ENCODE data around the gene FAM187B. TPM values are rescaled to one million over a fixed set of nuclear protein-coding genes. Genes with fewer than 3 reads are reported as not detected.

Gene FAM187B
- total RNA-seq, 1 experiment from 2014 or later = not detected

DNA sequence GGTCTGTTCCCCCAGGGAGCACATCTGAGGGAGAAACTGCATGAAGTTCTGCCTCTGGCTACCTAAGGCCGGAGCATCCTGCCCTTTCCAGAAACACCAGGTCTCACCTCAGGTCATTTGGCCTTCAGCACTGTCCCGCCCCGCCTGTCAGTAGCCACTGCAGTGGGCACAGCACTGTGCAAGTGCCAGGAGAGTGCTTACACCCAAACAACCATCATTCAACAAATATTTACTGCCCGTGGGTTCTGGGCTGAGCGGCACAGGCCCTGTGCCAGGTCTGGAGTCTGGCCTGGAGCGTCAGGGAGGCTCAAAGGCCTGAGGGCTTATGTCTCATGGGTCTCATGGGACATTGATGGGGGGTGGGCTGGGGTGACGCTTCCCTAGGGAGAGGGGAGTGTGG, 43.0 kb upstream of the FAM187B start:
- intact Hi-C loops (cut with micrococcal nuclease; ENCODE audit: unreplicated experiment) = no loop called here

DNA sequence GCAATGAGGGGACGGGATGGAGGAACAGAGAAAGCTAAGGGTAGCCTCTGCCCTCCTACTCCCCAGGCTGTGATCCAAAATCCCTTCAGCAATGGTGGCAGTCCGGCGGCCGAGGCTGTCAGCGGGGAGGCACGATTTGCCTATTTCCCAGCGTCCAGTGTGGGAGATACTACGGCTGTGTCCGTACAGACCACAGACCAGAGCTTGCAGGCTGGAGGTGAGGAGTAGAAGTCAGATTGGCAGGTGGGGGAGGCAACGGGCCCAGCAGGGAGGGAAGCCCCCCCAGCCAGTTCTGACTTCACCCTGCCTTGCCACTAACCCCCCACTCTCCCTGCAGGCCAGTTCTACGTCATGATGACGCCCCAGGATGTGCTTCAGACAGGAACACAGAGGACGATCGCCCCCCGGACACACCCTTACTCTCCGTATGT, 41.9 kb upstream of the FAM187B start:
- TF ChIP-seq EZH2 (IDR thresholded peaks at IDR 0.05; ENCODE audit: low read depth) = no peak
- TF ChIP-seq, protein P1, sequence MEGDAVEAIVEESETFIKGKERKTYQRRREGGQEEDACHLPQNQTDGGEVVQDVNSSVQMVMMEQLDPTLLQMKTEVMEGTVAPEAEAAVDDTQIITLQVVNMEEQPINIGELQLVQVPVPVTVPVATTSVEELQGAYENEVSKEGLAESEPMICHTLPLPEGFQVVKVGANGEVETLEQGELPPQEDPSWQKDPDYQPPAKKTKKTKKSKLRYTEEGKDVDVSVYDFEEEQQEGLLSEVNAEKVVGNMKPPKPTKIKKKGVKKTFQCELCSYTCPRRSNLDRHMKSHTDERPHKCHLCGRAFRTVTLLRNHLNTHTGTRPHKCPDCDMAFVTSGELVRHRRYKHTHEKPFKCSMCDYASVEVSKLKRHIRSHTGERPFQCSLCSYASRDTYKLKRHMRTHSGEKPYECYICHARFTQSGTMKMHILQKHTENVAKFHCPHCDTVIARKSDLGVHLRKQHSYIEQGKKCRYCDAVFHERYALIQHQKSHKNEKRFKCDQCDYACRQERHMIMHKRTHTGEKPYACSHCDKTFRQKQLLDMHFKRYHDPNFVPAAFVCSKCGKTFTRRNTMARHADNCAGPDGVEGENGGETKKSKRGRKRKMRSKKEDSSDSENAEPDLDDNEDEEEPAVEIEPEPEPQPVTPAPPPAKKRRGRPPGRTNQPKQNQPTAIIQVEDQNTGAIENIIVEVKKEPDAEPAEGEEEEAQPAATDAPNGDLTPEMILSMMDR (conservative IDR thresholded peaks at IDR 0.05) = no peak
- intact Hi-C loops (cut with micrococcal nuclease; ENCODE audit: unreplicated experiment) = no loop called here
- ChIA-PET CTCF (interaction anchor here (0.5 kb wide), 1 partner anchor 172 kb away, joined by 10 read pairs; no protein-coding TSS in a partner anchor), POLR2A (ENCODE audit: unreplicated experiment) (no interaction called here)
- H3K9me3 ChIP-seq (ENCODE audit: insufficient read depth, low read depth) = no peaks in the 10 kb centered on the region
- H3F3A ChIP-seq (ENCODE audit: insufficient read depth, low read depth) = peaks cover 9% of the 10 kb centered on the region; the same call in 1 of the 2 replicates
- H3K79me2 ChIP-seq (ENCODE audit: low read depth) = peaks cover 21% of the 10 kb centered on the region
- no peak overlapping the region for H2AFZ ChIP-seq
- peaks cover 5% of the 10 kb centered on the region; the same call in 1 of the 2 replicates for H4K20me1 ChIP-seq (ENCODE audit: insufficient read depth)
- H3K36me3 ChIP-seq (ENCODE audit: low read depth) = peaks cover 14% of the 10 kb centered on the region
- H3K9me2 ChIP-seq (ENCODE audit: insufficient read depth) = no peaks in the 10 kb centered on the region
- peaks cover 14% of the 10 kb centered on the region; the same call in 1 of the 2 replicates for H3K4me1 ChIP-seq (replicated peaks; ENCODE audit: insufficient read depth)
- BruUV-seq (replicated peaks) = TSS peak; percentile 17
- peak overlapping the region; percentile 75 for H3K4me2 ChIP-seq
- no peak overlapping the region for H3K27ac ChIP-seq
- no peaks in the 10 kb centered on the region for H3K27me3 ChIP-seq (ENCODE audit: insufficient read depth, low read depth)
- no peak overlapping the region; the same call in 1 of the 2 replicates for H3K4me3 ChIP-seq
- no peak for DNase-seq

More for the DNA sequence above, 43.0 kb upstream of the FAM187B start:
- H3K4me1 ChIP-seq (replicated peaks; ENCODE audit: insufficient read depth) = peaks cover 11% of the 10 kb centered on the region; the same call in 1 of the 2 replicates
- H3K27ac ChIP-seq = no peak overlapping the region
- BruUV-seq (replicated peaks) = no TSS peak
- H3K9me2 ChIP-seq (ENCODE audit: insufficient read depth) = no peaks in the 10 kb centered on the region
- no peak overlapping the region for H3K4me3 ChIP-seq
- H2AFZ ChIP-seq = no peak overlapping the region
- H3K79me2 ChIP-seq (ENCODE audit: low read depth) = peaks cover 20% of the 10 kb centered on the region
- no peak for TF ChIP-seq EZH2 (IDR thresholded peaks at IDR 0.05; ENCODE audit: low read depth)
- TF ChIP-seq, protein P1 (conservative IDR thresholded peaks at IDR 0.05) = no peak
- H3F3A ChIP-seq (ENCODE audit: insufficient read depth, low read depth) = no peaks in the 10 kb centered on the region; the same call in 1 of the 2 replicates
- H3K4me2 ChIP-seq = no peak overlapping the region
- POLR2A ChIA-PET (ENCODE audit: unreplicated experiment) = interaction anchor here (0.7 kb wide), 1 partner anchor 17 kb away, joined by 4 read pairs; no protein-coding TSS in a partner anchor
- H3K27me3 ChIP-seq (ENCODE audit: insufficient read depth, low read depth) = no peaks in the 10 kb centered on the region
- peaks cover 17% of the 10 kb centered on the region for H3K36me3 ChIP-seq (ENCODE audit: low read depth)
- no peaks in the 10 kb centered on the region for H3K9me3 ChIP-seq (ENCODE audit: insufficient read depth, low read depth)
- CTCF ChIA-PET = no interaction called here
- DNase-seq = no peak
- H4K20me1 ChIP-seq (ENCODE audit: insufficient read depth) = no peaks in the 10 kb centered on the region; the same call in 1 of the 2 replicates

DNA sequence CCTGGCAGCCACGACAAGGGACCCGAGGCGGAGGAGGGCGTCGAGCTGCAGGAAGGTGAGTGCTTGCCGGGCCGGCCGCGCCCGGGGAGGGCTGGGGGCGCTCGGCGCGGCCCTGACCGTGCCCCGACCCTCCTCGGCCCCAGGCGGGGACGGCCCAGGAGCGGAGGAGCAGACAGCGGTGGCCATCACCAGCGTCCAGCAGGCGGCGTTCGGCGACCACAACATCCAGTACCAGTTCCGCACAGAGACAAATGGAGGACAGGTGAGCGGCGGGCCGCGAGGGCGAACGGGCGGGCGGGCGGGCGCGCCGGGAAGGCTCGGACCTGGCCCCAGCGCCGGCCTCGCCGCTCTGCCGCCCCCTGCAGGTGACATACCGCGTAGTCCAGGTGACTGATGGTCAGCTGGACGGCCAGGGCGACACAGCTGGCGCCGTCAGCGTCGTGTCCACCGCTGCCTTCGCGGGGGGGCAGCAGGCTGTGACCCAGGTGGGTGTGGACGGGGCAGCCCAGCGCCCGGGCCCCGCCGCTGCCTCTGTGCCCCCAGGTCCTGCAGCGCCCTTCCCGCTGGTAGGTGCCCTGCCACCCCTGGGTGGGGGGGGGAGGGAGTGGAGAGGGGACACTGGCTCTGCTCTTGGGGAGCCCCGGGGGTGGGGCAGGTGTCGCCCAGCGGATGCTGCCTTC, 41.0 kb upstream of the FAM187B start:
- CTCF ChIA-PET = interaction anchor here (0.5 to 0.7 kb wide), 3 partner anchors 9 to 743 kb away, joined by 3 read pairs; no protein-coding TSS in a partner anchor
- intact Hi-C loops (cut with micrococcal nuclease; ENCODE audit: unreplicated experiment) = loop anchor here (1.0 to 5.0 kb wide), 7 partner anchors 21 to 447 kb away; partner anchors contain the start of genes FXYD7 and LSR
- H3K27ac ChIP-seq = peak overlapping the region; percentile 47; the same call in 1 of the 2 replicates

More for the DNA sequence above, 41.0 kb upstream of the FAM187B start:
- H3K36me3 ChIP-seq (ENCODE audit: low read depth) = peaks cover 13% of the 10 kb centered on the region
- peaks cover 14% of the 10 kb centered on the region; the same call in 1 of the 2 replicates for H3K4me1 ChIP-seq (replicated peaks; ENCODE audit: insufficient read depth)
- H3F3A ChIP-seq (ENCODE audit: insufficient read depth, low read depth) = peaks cover 17% of the 10 kb centered on the region; the same call in 1 of the 2 replicates
- H3K4me2 ChIP-seq = peak overlapping the region; percentile 75
- H3K79me2 ChIP-seq (ENCODE audit: low read depth) = peaks cover 21% of the 10 kb centered on the region
- H2AFZ ChIP-seq = no peak overlapping the region
- TF ChIP-seq EZH2 (IDR thresholded peaks at IDR 0.05; ENCODE audit: low read depth) = no peak
- TF ChIP-seq, protein P1 (conservative IDR thresholded peaks at IDR 0.05) = peak; percentile 70
- H3K4me3 ChIP-seq = peak overlapping the region; percentile 66
- no peaks in the 10 kb centered on the region for H3K27me3 ChIP-seq (ENCODE audit: insufficient read depth, low read depth)
- DNase-seq = peak; percentile 68 to 93
- H3K9me3 ChIP-seq (ENCODE audit: insufficient read depth, low read depth) = no peaks in the 10 kb centered on the region
- H4K20me1 ChIP-seq (ENCODE audit: insufficient read depth) = peaks cover 5% of the 10 kb centered on the region; the same call in 1 of the 2 replicates
- BruUV-seq (replicated peaks) = no TSS peak
- no peaks in the 10 kb centered on the region for H3K9me2 ChIP-seq (ENCODE audit: insufficient read depth)
- POLR2A ChIA-PET (ENCODE audit: unreplicated experiment) = no interaction called here

Measured in PC-9 (cell line).